PFSK-1 (cell line): ENCODE results near the gene ZGRF1.

Source experiments
- FOXP2 ChIP-seq: optimal IDR thresholded peaks from 2 replicates; pipeline ENCODE3; 2011; ENCODE audit warnings: borderline replicate concordance, control low read depth, inconsistent platforms; ENCODE audit not compliant: insufficient read depth; ENCODE audit errors: extremely low read length, extremely low read depth
- POLR2AphosphoS5 ChIP-seq: IDR thresholded peaks from 2 replicates; pipeline ENCODE4 v1.6.1; 2012; ENCODE audit warnings: low read depth, mild to moderate bottlenecking, control low read depth, low read length, moderate library complexity
- REST ChIP-seq, 2 experiments: IDR thresholded peaks; 2 replicates each; pipeline versions ENCODE4 v1.6.1 to v1.8.0; 2011 to 2012; ENCODE audit warnings: low read depth in 2 of 2, low read length in 2 of 2, control low read depth in 1 of 2, inconsistent platforms in 1 of 2, mild to moderate bottlenecking in 1 of 2, moderate library complexity in 1 of 2; ENCODE audit not compliant: insufficient read depth in 1 of 2
- SIN3A ChIP-seq: IDR thresholded peaks from 2 replicates; pipeline ENCODE4 v1.6.1; 2012; ENCODE audit warnings: mild to moderate bottlenecking, low read length, moderate library complexity, borderline replicate concordance; ENCODE audit not compliant: insufficient read depth
- TAF1 ChIP-seq: IDR thresholded peaks from 2 replicates; pipeline ENCODE4 v1.6.1; 2012; ENCODE audit warnings: low read length, control low read depth, borderline replicate concordance; ENCODE audit not compliant: insufficient read depth

Gene ZGRF1

GRCh38 chr4:112633477-112634235 lies 3.1 kb downstream of the ZGRF1 start:
- TF ChIP-seq POLR2AphosphoS5 (no peak), TAF1 (no peak), SIN3A (no peak), FOXP2 (no peak), REST (IDR thresholded peaks at IDR 0.05; ENCODE audit: insufficient read depth in 1 of 2, low read depth in 2 of 2, low read length in 2 of 2) (no peak)

GRCh38 chr4:112626228-112626627 lies 10.5 kb downstream of the ZGRF1 start:
- no peak for TF ChIP-seq TAF1
- no peak for TF ChIP-seq FOXP2
- no peak for TF ChIP-seq POLR2AphosphoS5
- TF ChIP-seq SIN3A = no peak
- no peak for TF ChIP-seq REST (IDR thresholded peaks at IDR 0.05; ENCODE audit: insufficient read depth in 1 of 2, low read depth in 2 of 2, low read length in 2 of 2)

- TF ChIP-seq TAF1 = no peak
- TF ChIP-seq REST (IDR thresholded peaks at IDR 0.05; ENCODE audit: insufficient read depth in 1 of 2, low read depth in 2 of 2, low read length in 2 of 2) = no peak
- TF ChIP-seq SIN3A = no peak
- TF ChIP-seq FOXP2 = no peak
- no peak for TF ChIP-seq POLR2AphosphoS5
Measured at GRCh38 chr4:112616984-112617383, 19.7 kb downstream of the ZGRF1 start.

- TF ChIP-seq POLR2AphosphoS5 (no peak), REST (IDR thresholded peaks at IDR 0.05; ENCODE audit: insufficient read depth in 1 of 2, low read depth in 2 of 2, low read length in 2 of 2) (no peak), TAF1 (no peak), FOXP2 (no peak), SIN3A (no peak)
Measured at GRCh38 chr4:112604589-112604988, 32.1 kb downstream of the ZGRF1 start.
